HG03103 (cell line): ENCODE results near the gene MEIS2.
A peak's percentile ranks its signal among the peaks of the same experiment; 100 is the strongest.

Source experiments
- ATAC-seq: cut with Tn5 transposase; IDR thresholded peaks from one replicate; pipeline ENCODE4 v1.9.1; 2021; ENCODE audit warnings: low read depth; ENCODE audit not compliant: unreplicated experiment

The MEIS2 gene

DNA sequence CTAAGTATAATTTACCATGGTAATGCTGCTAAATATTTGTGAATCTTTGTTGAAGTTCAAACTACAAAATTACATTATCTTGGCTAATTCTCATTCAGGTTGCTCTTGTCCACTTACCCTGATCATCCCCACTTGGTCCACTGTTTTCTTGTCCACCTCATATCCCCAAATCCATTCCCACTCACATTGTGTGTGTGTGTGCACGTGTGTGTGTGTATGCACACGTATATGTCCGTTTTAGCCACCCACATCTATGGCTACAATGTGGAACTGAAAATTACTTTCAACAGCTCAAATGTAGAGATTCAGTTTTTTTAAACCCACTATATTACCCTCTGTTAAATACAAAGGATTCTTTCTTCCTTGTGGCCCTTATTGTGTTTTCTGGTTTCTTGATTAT lies 15.2 kb upstream of the MEIS2 start:
- no peak for ATAC-seq

DNA sequence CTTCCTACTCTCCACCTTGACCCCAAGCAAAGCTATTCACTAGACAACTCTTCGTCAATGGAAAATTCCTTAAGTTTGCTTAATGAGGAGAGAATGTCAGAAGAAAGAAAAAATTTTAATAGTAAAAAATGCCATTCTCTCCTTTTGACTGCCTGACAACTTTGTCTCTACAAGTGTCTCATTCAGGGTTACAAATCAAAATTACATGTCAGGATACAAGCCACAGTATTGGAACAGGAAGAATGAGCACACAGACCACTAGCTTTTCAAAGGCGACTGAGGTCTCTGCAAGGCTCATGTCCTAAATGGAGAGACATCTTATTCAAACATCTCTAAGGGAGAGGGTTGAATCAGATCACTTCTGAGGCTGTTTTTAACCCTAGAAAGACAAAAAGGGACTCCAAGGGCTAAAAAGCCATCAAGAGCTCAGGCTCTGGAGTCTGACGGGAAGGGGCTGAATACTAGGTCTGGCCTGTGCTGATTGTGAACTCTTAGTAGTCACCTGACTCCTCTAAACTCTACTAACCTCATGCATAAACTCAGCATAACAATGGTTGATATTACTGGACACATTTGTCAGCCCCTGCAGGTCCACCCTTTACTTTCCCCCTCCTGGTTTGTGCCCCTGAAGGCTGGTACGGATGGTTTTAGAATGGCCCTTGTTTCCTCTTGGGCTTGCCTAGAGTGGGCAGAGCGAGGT lies 12.8 kb upstream of the MEIS2 start:
- no peak for ATAC-seq

DNA sequence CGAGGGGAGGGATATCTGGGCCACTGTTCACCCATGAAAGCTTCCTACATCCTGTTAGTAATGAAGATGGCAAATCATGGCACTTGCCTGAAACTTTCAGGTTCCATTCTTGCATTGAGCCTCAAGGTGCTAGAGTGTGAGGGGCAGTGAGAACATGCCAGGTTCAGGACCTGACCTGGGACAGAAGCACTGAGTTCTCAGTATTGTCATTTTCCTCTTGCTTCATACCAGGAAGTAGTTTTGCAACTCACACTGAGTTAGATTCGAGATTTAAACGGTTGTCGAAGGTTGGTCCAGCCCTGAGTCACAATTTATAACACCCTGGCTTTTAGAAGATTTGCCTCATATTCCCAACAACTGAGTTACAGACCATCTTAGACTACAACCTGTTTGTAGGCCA lies 11.8 kb upstream of the MEIS2 start:
- ATAC-seq = no peak

GRCh38 chr15:37111427-37111717 lies 11.0 kb upstream of the MEIS2 start:
- no peak for ATAC-seq

- no peak for ATAC-seq
These were observed 9.7 kb upstream of the MEIS2 start for GRCh38 chr15:37109872-37110572.

GRCh38 chr15:37109168-37109871 lies 9.0 kb upstream of the MEIS2 start:
- no peak for ATAC-seq

GRCh38 chr15:37108381-37109167 lies 8.2 kb upstream of the MEIS2 start:
- ATAC-seq = no peak

DNA sequence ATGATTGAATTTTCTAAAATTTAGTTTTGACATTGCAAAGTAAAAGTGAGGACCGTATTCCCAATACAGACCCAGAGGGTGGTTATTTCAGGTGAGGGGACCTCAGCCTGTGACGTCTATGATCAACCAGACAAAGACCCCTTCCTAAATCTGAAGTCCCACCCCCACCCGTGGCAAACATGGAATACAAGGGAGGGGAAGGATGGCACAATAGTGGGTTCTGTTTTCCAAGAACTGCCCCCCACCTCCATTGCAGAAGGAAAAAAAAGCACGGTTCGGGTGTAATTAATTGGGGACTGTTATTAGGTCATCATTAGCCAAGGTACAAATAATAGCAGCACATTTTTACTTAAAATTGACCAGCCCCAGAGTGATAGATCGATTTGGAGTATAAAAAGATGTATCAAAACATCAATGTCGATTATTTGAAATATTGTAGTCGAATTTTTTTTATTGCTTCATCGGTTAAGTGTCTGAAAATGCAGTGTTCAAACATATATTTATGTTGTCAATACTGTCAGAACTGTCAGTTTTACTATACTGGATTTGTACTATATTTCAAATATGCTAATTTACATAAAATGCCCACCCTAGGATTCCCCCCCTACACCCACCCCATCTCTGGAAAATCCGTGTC lies 7.5 kb upstream of the MEIS2 start:
- no peak for ATAC-seq

- ATAC-seq = no peak
These were observed 6.9 kb upstream of the MEIS2 start for GRCh38 chr15:37107071-37107743.

DNA sequence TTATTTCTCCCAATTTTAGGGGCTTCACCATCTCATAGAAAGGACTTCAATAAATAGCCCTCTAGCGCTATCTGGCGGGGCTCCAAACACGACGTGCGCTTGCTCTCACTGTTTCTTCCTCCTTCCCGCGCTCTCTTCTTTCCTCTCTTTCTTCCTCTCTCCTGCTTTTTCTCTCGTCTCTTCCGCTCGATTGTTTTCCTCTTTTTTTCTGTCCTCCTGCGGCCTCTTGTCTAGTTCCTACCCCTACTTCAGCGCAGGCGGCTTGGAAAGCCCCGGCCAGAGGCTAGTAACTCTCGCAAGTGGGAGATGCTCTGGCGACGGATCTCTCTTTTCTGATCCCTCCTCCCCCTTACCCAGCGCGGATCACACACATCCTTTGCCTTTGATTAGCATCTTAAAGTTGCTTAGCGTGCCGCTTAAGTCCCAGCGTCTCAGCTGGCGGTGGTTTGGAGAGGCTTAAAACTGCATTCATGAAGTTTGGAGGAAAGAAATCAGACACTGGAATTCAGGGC lies 6.2 kb upstream of the MEIS2 start:
- no peak for ATAC-seq

DNA sequence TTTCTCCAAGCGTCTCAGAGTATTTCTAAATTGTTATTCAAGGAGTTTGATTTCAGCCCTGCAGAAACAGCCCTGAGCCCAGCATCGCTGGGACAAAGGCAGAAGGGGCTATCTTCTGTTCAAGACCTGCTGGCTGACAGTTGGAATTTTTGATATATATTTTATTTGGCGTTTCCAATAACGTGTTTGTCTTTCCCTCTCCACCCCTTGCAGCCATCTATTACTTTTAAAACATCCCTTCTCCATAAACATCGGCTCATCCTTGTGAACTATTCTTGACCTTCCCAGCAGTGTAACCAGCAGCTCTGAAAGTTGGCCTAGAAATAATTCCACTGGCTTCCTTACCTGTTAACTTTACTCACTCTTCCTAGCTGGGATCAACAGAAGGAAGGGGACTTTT lies 5.5 kb upstream of the MEIS2 start:
- ATAC-seq = no peak

GRCh38 chr15:37105029-37105428 lies 4.7 kb upstream of the MEIS2 start:
- no peak for ATAC-seq

- no peak for ATAC-seq
These were observed 4.2 kb upstream of the MEIS2 start for GRCh38 chr15:37104424-37104981.

DNA sequence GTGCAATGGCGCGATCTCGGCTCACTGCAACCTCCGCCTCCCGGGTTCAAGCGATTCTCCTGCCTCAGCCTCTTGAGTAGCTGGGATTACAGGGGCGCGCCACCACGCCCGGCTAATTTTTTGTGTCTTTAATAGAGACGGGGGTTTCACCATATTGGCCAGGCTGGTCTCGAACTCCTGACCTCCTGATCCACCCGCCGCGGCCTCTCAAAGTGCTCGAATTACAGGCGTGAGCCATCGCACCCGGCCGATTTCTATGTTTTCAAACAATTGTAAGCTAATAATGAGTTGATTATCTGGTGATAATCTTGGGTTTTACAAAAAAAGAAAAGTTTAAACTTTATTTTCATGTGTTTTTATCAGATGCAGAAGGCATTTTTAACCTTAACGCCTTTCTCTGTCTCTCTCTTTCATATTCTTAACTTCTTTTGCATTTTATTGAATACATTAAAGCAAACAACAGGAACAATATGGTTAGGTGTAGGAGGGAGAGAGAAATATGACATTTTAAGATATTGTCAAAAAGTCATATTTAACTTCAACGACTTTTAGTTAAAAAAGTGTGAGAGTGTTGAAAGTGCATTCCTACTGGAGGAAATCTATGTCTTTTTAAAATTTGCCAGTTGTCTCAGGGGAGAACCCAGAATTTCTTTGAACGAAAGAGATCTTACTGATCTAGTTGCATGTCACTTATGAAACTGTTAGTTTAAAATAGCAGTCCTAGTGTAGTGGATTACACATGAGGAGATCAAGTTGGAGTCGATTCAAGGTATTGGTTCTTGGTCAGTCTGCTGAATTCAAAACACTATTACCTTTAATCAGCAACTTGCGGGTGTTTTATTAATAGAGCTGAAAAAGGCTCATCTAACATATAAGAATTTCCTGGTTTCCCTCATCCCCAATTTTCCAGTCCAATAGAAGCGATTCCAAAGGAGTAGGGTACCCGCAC lies 3.4 kb upstream of the MEIS2 start:
- no peak for ATAC-seq

GRCh38 chr15:37103163-37103435 lies 2.8 kb upstream of the MEIS2 start:
- no peak for ATAC-seq

DNA sequence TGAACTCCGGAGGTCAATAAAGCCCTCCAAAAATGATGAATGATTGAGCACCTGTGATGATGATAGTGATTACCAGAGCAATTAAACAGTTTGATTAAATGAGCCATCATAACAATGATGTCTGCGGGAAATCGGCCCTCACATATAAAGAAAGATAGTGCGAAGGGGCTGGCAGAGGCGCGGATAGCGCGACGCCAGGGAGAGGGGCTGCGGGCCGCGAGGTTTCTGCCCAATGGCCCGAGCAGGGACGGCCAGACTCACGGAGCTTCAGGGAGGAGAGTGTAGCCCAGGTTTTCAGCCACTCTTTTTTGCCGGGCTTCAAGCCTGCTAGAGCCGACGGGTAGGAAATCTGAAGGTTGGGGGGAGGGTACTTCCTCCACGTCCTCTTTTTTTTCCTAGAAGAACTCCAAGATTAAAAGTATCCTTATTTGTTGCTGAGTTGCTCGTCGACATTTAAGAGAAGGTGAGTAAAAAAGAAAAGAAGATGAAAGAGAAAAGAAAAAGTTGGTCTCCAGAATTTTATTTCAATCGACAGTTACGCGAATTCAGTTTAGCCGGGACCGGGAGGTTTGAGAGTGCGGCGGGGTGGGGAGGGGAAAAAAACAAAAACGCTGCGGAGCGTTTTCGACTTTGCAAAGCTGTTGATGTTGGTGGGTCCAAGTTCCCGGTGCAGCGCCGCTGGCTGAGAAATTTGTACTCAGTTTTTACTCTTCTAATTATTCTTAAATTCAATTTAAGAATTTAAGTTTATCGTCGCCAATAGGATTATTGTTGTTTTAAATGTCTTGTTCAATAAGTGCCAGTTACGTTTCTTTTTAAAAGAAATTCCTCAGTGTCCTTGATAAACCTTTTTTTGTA lies 2.2 kb upstream of the MEIS2 start:
- ATAC-seq = no peak

- ATAC-seq = no peak
These were observed 1.6 kb upstream of the MEIS2 start for GRCh38 chr15:37101980-37102304.

GRCh38 chr15:37100966-37101215 lies 542 bp upstream of the MEIS2 start:
- ATAC-seq = peak; percentile 7
